Right lobe of liver (tissue), 4 donors: ENCODE results near the gene MSANTD1.

Experiments used
- CTCF ChIP-seq, 4 donors: fragments of 200-600 bp in 3 of 4; fragments of 450-650 bp in 1 of 4; IDR thresholded peaks; one replicate each; pipeline versions ENCODE4 v1.5.1 to v1.8.0; 2016 to 2022; ENCODE audit warnings: antibody characterized with exemption in 4 of 4, mild to moderate bottlenecking in 2 of 4
- POLR2A ChIP-seq: fragments of 450-650 bp; IDR thresholded peaks from one replicate; pipeline ENCODE4 v1.6.1; 2017; ENCODE audit warnings: antibody characterized with exemption, mild to moderate bottlenecking
- donor health status: DM: no; HTN: no; CAD: no.
- donor health status: DM: no; HTN: no; CAD: no.
- donor health status: DM: no; HTN: yes; CAD: no.

- TF ChIP-seq CTCF (IDR thresholded peaks at IDR 0.05) (no peak), POLR2A (no peak)
Observed at GRCh38 chr4:3243136-3243780, 5.7 kb upstream of the MSANTD1 start.
